Coronary artery (tissue), 2 donors: ENCODE measurements around the gene NEMF.
A peak's percentile ranks its signal among the peaks of the same experiment; 100 is the strongest.
"Not testable (repeated sequence)": the region's sequence is repeated elsewhere in the genome, so short reads cannot be mapped to it uniquely, and the experiment has no call there.

ENCODE experiments used
- DNase-seq: peaks from one replicate; pipeline ENCODE4 v3.0.0-alpha.2; 2017; ENCODE audit warnings: low spot score
- H3K27ac ChIP-seq, 2 donors: fragments of 200-600 bp; sonication (generic); one replicate each; pipeline ENCODE4 v1.5.1; 2016 to 2019
- H3K4me3 ChIP-seq: fragments of 200-600 bp; sonication (generic); 2 replicates; pipeline ENCODE4 v1.5.1; 2016; ENCODE audit warnings: mild to moderate bottlenecking, moderate library complexity
- CTCF ChIP-seq: fragments of 200-600 bp; sonication (generic); IDR thresholded peaks from one replicate; pipeline ENCODE4 v1.5.1; 2019; ENCODE audit warnings: antibody characterized with exemption

Gene NEMF

GRCh38 chr14:49851813-49852212 is 775 bp downstream of the NEMF start:
- TF ChIP-seq CTCF: no peak
- peak overlapping the region in 1 of 2 donors; percentile 82 for H3K27ac ChIP-seq
- DNase-seq: no peak

GRCh38 chr14:49849213-49849847 is 3.3 kb downstream of the NEMF start:
- Histone ChIP-seq H3K4me3 (no peak overlapping the region), H3K27ac (no peak overlapping the region)
- no peak for DNase-seq
- no peak for TF ChIP-seq CTCF

More at GRCh38 chr14:49851813-49852212, 775 bp downstream of the NEMF start:
- peak overlapping the region; percentile 88 for H3K4me3 ChIP-seq

- Histone ChIP-seq H3K4me3 (no peak overlapping the region), H3K27ac (no peak overlapping the region)
- DNase-seq: no peak
- TF ChIP-seq CTCF: no peak
Measured at GRCh38 chr14:49828640-49829039, 23.9 kb downstream of the NEMF start.

- no peak for DNase-seq
- Histone ChIP-seq H3K27ac (no peak overlapping the region), H3K4me3 (no peak overlapping the region)
- TF ChIP-seq CTCF: no peak
Measured at GRCh38 chr14:49820176-49820575, 32.4 kb downstream of the NEMF start.

GRCh38 chr14:49816844-49817243 is 35.7 kb downstream of the NEMF start:
- no peak for DNase-seq
- H3K27ac ChIP-seq: no peak overlapping the region
- no peak for TF ChIP-seq CTCF
- no peak overlapping the region for H3K4me3 ChIP-seq

GRCh38 chr14:49816118-49816517 is 36.5 kb downstream of the NEMF start:
- H3K27ac ChIP-seq, DNase-seq, H3K4me3 ChIP-seq: not testable (repeated sequence)

GRCh38 chr14:49808780-49809179 is 43.8 kb downstream of the NEMF start:
- no peak for TF ChIP-seq CTCF
- H3K27ac ChIP-seq: no peak overlapping the region
- H3K4me3 ChIP-seq: no peak overlapping the region
- no peak for DNase-seq

- DNase-seq: no peak
- Histone ChIP-seq H3K27ac (no peak overlapping the region), H3K4me3 (no peak overlapping the region)
- no peak for TF ChIP-seq CTCF
Measured at GRCh38 chr14:49796025-49796424, 56.6 kb downstream of the NEMF start.
